ENCODE measurements around the gene PDLIM7. TPM values are rescaled to one million over a fixed set of nuclear protein-coding genes. Genes with fewer than 3 reads are reported as not detected.
A peak's percentile ranks its signal among the peaks of the same experiment; 100 is the strongest.

PDLIM7 gene
- total RNA-seq, 2 donors from 2014 or later, result 15.5 to 39.1 TPM

GRCh38 chr5:177507596-177508220 lies 10.3 kb upstream of the PDLIM7 start:
- ATAC-seq, result no peak
- no peaks in the 10 kb centered on the region for H3K9me3 Mint-ChIP-seq

GRCh38 chr5:177507165-177507564 lies 9.8 kb upstream of the PDLIM7 start:
- peak overlapping the region; percentile 1 to 25 for H3K27ac Mint-ChIP-seq
- no peaks in the 10 kb centered on the region for H3K27me3 Mint-ChIP-seq
- H3K36me3 Mint-ChIP-seq, result no peaks in the 10 kb centered on the region
- no peaks in the 10 kb centered on the region for H3K9me3 Mint-ChIP-seq
- H3K4me3 Mint-ChIP-seq, result no peak overlapping the region
- ATAC-seq, result no peak
- peaks cover 7 to 22% of the 10 kb centered on the region in 2 donors for H3K4me1 Mint-ChIP-seq (ENCODE audit: low read depth in 2 of 2)
- DNase-seq (ENCODE audit: low spot score), result no peak

More at GRCh38 chr5:177507596-177508220, 10.3 kb upstream of the PDLIM7 start:
- H3K4me3 Mint-ChIP-seq, result peak overlapping the region; percentile 2
- peak overlapping the region in 1 of 2 donors; percentile 1 for H3K27ac Mint-ChIP-seq
- H3K27me3 Mint-ChIP-seq, result no peaks in the 10 kb centered on the region
- DNase-seq (ENCODE audit: low spot score), result no peak
- H3K4me1 Mint-ChIP-seq (ENCODE audit: low read depth in 2 of 2), result peaks cover 4 to 22% of the 10 kb centered on the region in 2 donors
- no peaks in the 10 kb centered on the region for H3K36me3 Mint-ChIP-seq

- H3K27ac Mint-ChIP-seq, result no peak overlapping the region
- no peak for ATAC-seq
- no peaks in the 10 kb centered on the region for H3K9me3 Mint-ChIP-seq
- DNase-seq (ENCODE audit: low spot score), result no peak
- H3K4me3 Mint-ChIP-seq, result no peak overlapping the region
- no peaks in the 10 kb centered on the region for H3K36me3 Mint-ChIP-seq
- H3K4me1 Mint-ChIP-seq (ENCODE audit: low read depth in 2 of 2), result peaks cover 13 to 16% of the 10 kb centered on the region in 2 donors
- H3K27me3 Mint-ChIP-seq, result no peaks in the 10 kb centered on the region
These were observed 7.7 kb upstream of the PDLIM7 start for GRCh38 chr5:177505075-177505474.

GRCh38 chr5:177504086-177505056 lies 7.0 kb upstream of the PDLIM7 start:
- H3K4me3 Mint-ChIP-seq, result no peak overlapping the region
- peak in 1 of 2 donors; percentile 1 for ATAC-seq
- no peaks in the 10 kb centered on the region for H3K9me3 Mint-ChIP-seq
- H3K36me3 Mint-ChIP-seq, result no peaks in the 10 kb centered on the region
- H3K27ac Mint-ChIP-seq, result no peak overlapping the region
- no peak for DNase-seq (ENCODE audit: low spot score)
- peaks cover 9 to 12% of the 10 kb centered on the region in 2 donors for H3K4me1 Mint-ChIP-seq (ENCODE audit: low read depth in 2 of 2)
- H3K27me3 Mint-ChIP-seq, result peaks cover 0 to 3% of the 10 kb centered on the region in 2 donors

GRCh38 chr5:177503351-177504085 lies 6.1 kb upstream of the PDLIM7 start:
- no peak for DNase-seq (ENCODE audit: low spot score)
- H3K36me3 Mint-ChIP-seq, result no peaks in the 10 kb centered on the region
- no peak for ATAC-seq
- peaks cover 5 to 7% of the 10 kb centered on the region in 2 donors for H3K27me3 Mint-ChIP-seq
- no peaks in the 10 kb centered on the region for H3K9me3 Mint-ChIP-seq
- no peak overlapping the region for H3K4me3 Mint-ChIP-seq
- H3K27ac Mint-ChIP-seq, result no peak overlapping the region
- peaks cover 7 to 17% of the 10 kb centered on the region in 2 donors for H3K4me1 Mint-ChIP-seq (ENCODE audit: low read depth in 2 of 2)

- H3K27me3 Mint-ChIP-seq, result peaks cover 8 to 10% of the 10 kb centered on the region in 2 donors
- H3K4me3 Mint-ChIP-seq, result no peak overlapping the region
- no peaks in the 10 kb centered on the region for H3K9me3 Mint-ChIP-seq
- H3K27ac Mint-ChIP-seq, result no peak overlapping the region
- DNase-seq (ENCODE audit: low spot score) (no peak), ATAC-seq (no peak)
- peaks cover 12 to 23% of the 10 kb centered on the region in 2 donors for H3K4me1 Mint-ChIP-seq (ENCODE audit: low read depth in 2 of 2)
- no peaks in the 10 kb centered on the region for H3K36me3 Mint-ChIP-seq
These were observed 5.5 kb upstream of the PDLIM7 start for GRCh38 chr5:177502886-177503285.

- Mint-ChIP-seq H3K36me3 (no peaks in the 10 kb centered on the region), H3K9me3 (no peaks in the 10 kb centered on the region), H3K27ac (no peak overlapping the region), H3K4me1 (ENCODE audit: low read depth in 2 of 2) (peaks cover 15 to 27% of the 10 kb centered on the region in 2 donors), H3K4me3 (no peak overlapping the region), H3K27me3 (peaks cover 8 to 10% of the 10 kb centered on the region in 2 donors)
- no peak for DNase-seq (ENCODE audit: low spot score)
- no peak for ATAC-seq
These were observed 4.7 kb upstream of the PDLIM7 start for GRCh38 chr5:177501874-177502678.

- Mint-ChIP-seq H3K27ac (peak overlapping the region in 1 of 2 donors; percentile 54), H3K9me3 (no peaks in the 10 kb centered on the region), H3K27me3 (peaks cover 8 to 10% of the 10 kb centered on the region in 2 donors), H3K4me3 (no peak overlapping the region), H3K36me3 (no peaks in the 10 kb centered on the region), H3K4me1 (ENCODE audit: low read depth in 2 of 2) (peaks cover 15 to 27% of the 10 kb centered on the region in 2 donors)
- no peak for ATAC-seq
- peak; percentile 85 for DNase-seq (ENCODE audit: low spot score)
These were observed 3.5 kb upstream of the PDLIM7 start for GRCh38 chr5:177500685-177501522.

- Mint-ChIP-seq H3K9me3 (no peaks in the 10 kb centered on the region), H3K36me3 (no peaks in the 10 kb centered on the region), H3K27me3 (peaks cover 8 to 10% of the 10 kb centered on the region in 2 donors), H3K4me1 (ENCODE audit: low read depth in 2 of 2) (peaks cover 15 to 27% of the 10 kb centered on the region in 2 donors), H3K4me3 (peak overlapping the region; percentile 59), H3K27ac (no peak overlapping the region)
- no peak for ATAC-seq
- DNase-seq (ENCODE audit: low spot score), result no peak
These were observed 2.4 kb upstream of the PDLIM7 start for GRCh38 chr5:177499842-177500241.

- DNase-seq (ENCODE audit: low spot score) (no peak), ATAC-seq (peak; percentile 13 to 34)
- H3K36me3 Mint-ChIP-seq, result no peaks in the 10 kb centered on the region
- H3K4me1 Mint-ChIP-seq (ENCODE audit: low read depth in 2 of 2), result peaks cover 23 to 29% of the 10 kb centered on the region in 2 donors
- H3K9me3 Mint-ChIP-seq, result no peaks in the 10 kb centered on the region
- H3K27me3 Mint-ChIP-seq, result peaks cover 8 to 10% of the 10 kb centered on the region in 2 donors
- peak overlapping the region; percentile 84 for H3K4me3 Mint-ChIP-seq
- peak overlapping the region; percentile 25 to 74 for H3K27ac Mint-ChIP-seq
These were observed 796 bp upstream of the PDLIM7 start for GRCh38 chr5:177498013-177498787.

GRCh38 chr5:177496727-177497291 lies 595 bp downstream of the PDLIM7 start:
- H3K4me1 Mint-ChIP-seq (ENCODE audit: low read depth in 2 of 2), result peaks cover 28% of the 10 kb centered on the region in 2 donors
- ATAC-seq (no peak), DNase-seq (ENCODE audit: low spot score) (no peak)

More at GRCh38 chr5:177496727-177497291, 595 bp downstream of the PDLIM7 start:
- H3K36me3 Mint-ChIP-seq, result no peaks in the 10 kb centered on the region
- H3K9me3 Mint-ChIP-seq, result no peaks in the 10 kb centered on the region
- peaks cover 8 to 10% of the 10 kb centered on the region in 2 donors for H3K27me3 Mint-ChIP-seq
- no peak overlapping the region for H3K27ac Mint-ChIP-seq
- peak overlapping the region; percentile 84 for H3K4me3 Mint-ChIP-seq

Data from natural killer cell treated with Interleukin-12 subunit alpha and Interleukin-12 subunit beta and Interleukin-15 and Interleukin-18, amount 100 ng/mL, for 72 hours (primary cell).